Epithelial cell of esophagus (primary cell): ENCODE data around the gene CYP19A1.

ENCODE experiments used
- DNase-seq: peaks from one replicate; pipeline ENCODE4 v3.0.0; 2010; ENCODE audit warnings: low read depth
- H3K4me3 ChIP-seq: 2 replicates; pipeline ENCODE4 v1.5.1; 2011; ENCODE audit warnings: mild to moderate bottlenecking, low read length, control low read depth
- CTCF ChIP-seq: IDR thresholded peaks from 2 replicates; pipeline ENCODE4 v1.5.1; 2011; ENCODE audit warnings: low read depth, mild to moderate bottlenecking, low read length, control low read depth, inconsistent platforms; ENCODE audit not compliant: insufficient read depth; ENCODE audit errors: missing control alignments

CYP19A1 gene

DNA sequence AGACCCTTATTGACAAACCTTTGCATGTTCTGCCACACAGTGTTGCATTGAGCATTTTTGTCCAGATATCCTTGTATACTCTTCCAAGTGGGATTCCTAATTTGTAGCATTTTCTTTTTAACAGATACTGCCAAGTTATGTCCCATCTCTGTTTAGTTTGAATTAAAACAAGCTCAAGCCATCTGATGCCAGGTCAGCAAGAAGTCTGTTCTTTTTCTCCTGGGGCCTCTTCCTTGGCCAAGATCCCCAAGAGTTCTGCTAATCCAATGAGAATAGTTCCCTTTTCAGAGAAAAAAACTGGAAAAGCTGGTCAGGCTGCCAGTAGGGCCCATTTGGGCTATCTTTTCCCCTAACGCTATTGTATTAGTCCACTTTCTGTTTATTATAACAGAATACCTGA, 32.9 kb upstream of the CYP19A1 start:
- no peak for DNase-seq

DNA sequence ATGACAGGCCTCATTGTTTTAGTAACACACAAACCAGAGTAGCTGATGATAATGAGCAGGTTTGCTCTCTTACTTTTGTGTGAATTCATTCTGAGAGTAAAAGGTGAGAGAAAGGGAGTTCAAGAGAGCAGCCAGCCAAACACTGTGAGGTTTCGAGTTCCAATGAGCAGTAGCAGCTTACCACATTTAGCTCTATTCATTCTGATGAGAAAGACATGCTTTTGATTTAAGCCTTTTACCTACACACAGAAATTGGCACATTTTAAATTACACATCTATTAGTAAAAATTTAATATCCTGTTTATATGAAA, 31.0 kb upstream of the CYP19A1 start:
- DNase-seq, result no peak
- no peak overlapping the region for H3K4me3 ChIP-seq
- TF ChIP-seq CTCF, result no peak

More for the DNA sequence above, 32.9 kb upstream of the CYP19A1 start:
- H3K4me3 ChIP-seq, result no peak overlapping the region
- TF ChIP-seq CTCF, result no peak

GRCh38 chr15:51368751-51369450, 30.5 kb upstream of the CYP19A1 start:
- peak; percentile 20 for DNase-seq
- H3K4me3 ChIP-seq, result no peak overlapping the region
- TF ChIP-seq CTCF, result no peak

DNA sequence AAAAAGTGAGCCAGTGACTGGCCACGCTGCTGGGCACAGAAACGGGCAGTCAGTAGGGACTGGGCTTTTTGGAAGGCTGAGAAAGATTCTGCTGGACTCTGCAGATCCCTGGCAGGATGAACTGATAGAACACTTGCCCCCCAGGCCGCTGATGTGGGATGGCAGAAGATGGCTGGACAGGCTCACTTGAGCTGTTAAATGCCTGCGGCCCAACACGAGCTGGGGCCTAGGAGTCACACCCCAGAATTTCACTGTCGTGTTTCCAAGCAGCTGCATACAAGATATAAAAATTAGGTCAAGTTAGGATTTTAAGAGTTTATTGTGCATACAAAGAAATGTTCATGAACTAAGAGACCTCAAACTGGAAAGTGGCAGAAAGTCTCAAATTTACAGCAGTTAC, 29.9 kb upstream of the CYP19A1 start:
- TF ChIP-seq CTCF, result no peak
- no peak for DNase-seq
- no peak overlapping the region for H3K4me3 ChIP-seq

DNA sequence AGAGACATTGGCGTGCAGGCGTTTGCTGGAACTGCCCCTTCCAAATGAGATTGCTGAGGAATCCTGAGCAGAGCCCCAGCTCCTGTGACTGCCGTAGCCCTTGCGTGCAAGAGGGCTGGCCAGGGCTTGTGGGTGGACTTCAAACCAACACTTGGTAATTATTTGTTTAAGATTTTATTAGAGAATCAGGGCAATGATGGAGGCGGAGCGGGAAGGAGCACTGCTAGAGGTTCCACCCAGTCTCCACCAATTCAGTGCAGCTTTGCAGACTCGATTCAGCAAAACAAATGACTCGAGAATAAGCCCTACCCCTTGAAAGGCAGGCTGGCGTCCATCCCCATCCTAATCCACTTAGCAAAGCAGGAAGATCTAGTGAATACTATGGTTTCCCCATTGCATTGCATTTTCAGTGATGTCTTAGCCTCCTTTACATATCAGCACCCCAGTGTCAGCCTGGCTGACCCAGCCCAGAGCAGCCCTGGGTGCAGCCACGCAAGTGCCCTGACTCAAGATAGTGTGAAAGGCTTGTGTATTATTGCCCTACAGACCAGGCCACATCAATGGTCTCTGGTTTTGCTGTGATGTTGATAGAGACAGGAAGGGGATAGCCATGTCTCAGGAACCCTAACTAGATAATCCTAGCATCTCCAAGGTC, 29.1 kb upstream of the CYP19A1 start:
- DNase-seq, result no peak
- no peak overlapping the region for H3K4me3 ChIP-seq
- TF ChIP-seq CTCF, result peak; percentile 1

GRCh38 chr15:51366920-51367319, 28.5 kb upstream of the CYP19A1 start:
- no peak for TF ChIP-seq CTCF
- no peak overlapping the region for H3K4me3 ChIP-seq
- peak; percentile 76 for DNase-seq

GRCh38 chr15:51366071-51366470, 27.7 kb upstream of the CYP19A1 start:
- TF ChIP-seq CTCF, result no peak
- DNase-seq, result peak; percentile 20
- no peak overlapping the region for H3K4me3 ChIP-seq
